Testis (tissue), 2 donors: Measurements from ENCODE around the gene ARHGAP44.

Source experiments
- POLR2A ChIP-seq: fragments of 450-650 bp; IDR thresholded peaks from one replicate; pipeline ENCODE4 v1.6.1; 2017; ENCODE audit warnings: antibody characterized with exemption, mild to moderate bottlenecking, moderate library complexity
- TF ChIP-seq, protein P1 (sequence below), 3 experiments: fragments of 450-650 bp in 2 of 3; fragments of 200-600 bp in 1 of 3; sonication (generic) in 1 of 3; IDR thresholded peaks; one replicate each; pipeline ENCODE4 v1.5.1; 2016 to 2019; ENCODE audit warnings: antibody characterized with exemption in 3 of 3, mild to moderate bottlenecking in 2 of 3, moderate library complexity in 1 of 3

DNA sequence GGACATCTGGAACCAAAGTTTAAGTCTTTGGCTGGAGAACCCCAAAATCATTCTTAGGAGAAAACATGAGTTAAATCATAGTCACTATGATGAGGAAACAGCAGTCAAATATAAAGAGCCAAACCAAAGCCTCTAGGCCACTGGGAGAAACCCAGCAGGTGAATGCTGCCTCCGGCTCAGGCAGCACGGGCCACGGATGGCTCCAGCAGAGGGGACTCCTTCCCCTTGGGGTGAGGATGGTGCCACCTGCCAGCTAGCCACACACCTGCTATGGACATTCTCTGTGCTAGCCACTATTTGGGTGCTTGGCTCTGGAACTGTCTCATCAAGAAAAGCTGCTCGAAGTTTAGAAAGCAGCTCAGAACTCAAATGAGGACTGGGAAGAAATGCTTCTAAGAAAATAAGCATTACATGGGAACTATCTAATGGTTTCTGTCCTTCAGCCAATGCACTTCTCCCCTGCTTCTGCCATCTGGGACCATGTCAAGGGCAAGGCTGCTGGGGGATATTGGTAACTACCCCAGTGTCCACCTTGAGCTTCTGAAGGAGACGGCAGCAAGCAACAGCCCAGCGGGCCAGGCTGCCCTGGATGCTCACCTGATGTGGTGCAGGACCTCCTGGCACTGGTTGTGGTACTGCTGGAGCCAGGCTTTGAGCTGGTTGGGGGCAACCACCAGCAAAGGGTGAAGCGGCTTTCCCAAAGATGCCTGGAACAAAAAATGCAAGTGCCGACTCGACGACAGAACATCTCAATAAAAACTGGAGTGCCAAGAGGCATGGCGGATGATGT is 206.0 kb downstream of the ARHGAP44 start:
- no peak for TF ChIP-seq POLR2A
- TF ChIP-seq, protein P1, sequence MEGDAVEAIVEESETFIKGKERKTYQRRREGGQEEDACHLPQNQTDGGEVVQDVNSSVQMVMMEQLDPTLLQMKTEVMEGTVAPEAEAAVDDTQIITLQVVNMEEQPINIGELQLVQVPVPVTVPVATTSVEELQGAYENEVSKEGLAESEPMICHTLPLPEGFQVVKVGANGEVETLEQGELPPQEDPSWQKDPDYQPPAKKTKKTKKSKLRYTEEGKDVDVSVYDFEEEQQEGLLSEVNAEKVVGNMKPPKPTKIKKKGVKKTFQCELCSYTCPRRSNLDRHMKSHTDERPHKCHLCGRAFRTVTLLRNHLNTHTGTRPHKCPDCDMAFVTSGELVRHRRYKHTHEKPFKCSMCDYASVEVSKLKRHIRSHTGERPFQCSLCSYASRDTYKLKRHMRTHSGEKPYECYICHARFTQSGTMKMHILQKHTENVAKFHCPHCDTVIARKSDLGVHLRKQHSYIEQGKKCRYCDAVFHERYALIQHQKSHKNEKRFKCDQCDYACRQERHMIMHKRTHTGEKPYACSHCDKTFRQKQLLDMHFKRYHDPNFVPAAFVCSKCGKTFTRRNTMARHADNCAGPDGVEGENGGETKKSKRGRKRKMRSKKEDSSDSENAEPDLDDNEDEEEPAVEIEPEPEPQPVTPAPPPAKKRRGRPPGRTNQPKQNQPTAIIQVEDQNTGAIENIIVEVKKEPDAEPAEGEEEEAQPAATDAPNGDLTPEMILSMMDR (IDR thresholded peaks at IDR 0.05): no peak
